GM11168 (cell line): ENCODE results near the gene THAP10.
"Not testable (repeated sequence)": the region's sequence is repeated elsewhere in the genome, so short reads cannot be mapped to it uniquely, and the experiment has no call there.

Source experiments
- in situ Hi-C: fragments of 300-500 bp; cut with MboI; formaldehyde crosslinking; loops from one replicate; pipeline ENCODE4 v1.12.0; 2022; ENCODE audit warnings: low sequenced_read_pairs; ENCODE audit not compliant: unreplicated experiment

The THAP10 gene

DNA sequence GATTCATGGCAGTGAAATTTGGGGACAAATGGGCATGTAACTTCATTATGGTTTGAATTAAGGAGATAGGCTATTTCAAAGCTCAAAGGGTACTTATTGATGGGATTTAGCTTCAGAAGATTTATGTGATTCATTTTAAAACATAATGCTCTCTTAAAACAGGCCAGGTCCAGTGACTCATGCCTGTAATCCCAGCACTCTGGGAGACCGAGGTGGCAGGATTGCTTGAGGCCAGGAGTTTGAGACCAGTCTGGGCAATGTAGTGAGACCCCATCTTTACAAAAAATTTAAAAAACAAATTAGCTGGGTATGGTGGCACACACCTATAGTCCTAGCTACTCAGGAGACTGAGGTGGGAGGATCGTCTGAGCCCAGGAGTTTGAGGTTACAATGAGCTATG, 11.5 kb downstream of the THAP10 start:
- in situ Hi-C loops, result no loop called here

DNA sequence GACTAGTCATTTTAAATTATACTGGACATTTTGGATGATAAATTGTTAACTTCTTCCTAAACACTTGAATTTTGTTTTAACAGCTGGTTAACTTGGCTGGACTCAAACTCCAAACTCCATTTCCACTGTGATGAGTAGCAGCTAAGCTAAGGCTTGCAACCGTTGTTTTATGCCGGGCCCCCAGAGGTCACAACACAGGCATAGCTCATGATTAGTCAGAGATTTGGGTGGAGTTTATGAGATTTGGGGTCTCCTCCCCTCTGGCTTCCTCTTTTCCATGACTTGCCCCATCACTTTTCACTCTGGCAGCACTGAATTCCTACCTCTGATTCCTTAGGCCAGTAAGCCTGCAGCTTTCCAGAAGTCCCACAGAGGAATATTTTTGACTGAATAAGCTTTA, 12.8 kb downstream of the THAP10 start:
- in situ Hi-C loops, result no loop called here

DNA sequence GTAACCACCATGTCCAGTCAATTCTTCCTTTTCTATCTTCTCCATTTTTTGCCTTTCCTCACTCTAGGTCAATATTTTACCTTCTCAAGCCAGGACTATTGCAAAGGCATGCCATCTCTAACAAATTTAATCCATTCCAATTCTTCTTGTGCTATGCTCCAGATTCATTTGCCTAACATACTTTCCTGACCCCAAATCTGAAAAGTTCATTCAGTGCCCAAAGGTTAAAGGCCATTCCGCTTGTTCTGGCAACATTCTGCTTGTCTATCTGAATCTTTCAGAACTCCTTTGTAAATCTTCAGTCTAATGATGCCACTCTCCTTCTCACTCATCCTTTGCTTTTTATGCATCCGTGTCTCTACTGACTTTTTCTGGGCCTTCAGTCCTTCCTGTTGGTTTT, 15.6 kb downstream of the THAP10 start:
- in situ Hi-C loops, result no loop called here

DNA sequence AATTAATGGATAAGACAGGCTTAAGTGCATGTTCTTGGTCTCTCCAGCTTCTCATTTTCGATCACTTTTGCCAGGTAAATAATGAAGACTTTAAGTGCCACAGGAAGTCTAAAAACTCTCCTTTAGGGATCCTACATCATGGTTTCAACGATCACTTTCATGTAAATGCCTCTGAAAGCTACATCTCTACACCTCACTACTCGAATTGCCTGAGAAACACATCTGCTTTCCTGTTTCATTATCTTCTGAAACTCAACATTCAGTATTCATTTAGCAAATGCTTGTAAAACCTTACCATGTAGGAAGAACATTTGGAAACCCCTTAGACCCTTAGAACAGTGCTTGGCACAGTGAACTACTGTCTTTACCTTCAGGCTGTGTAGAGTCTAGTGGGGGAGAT, 16.2 kb downstream of the THAP10 start:
- in situ Hi-C loops, result no loop called here

DNA sequence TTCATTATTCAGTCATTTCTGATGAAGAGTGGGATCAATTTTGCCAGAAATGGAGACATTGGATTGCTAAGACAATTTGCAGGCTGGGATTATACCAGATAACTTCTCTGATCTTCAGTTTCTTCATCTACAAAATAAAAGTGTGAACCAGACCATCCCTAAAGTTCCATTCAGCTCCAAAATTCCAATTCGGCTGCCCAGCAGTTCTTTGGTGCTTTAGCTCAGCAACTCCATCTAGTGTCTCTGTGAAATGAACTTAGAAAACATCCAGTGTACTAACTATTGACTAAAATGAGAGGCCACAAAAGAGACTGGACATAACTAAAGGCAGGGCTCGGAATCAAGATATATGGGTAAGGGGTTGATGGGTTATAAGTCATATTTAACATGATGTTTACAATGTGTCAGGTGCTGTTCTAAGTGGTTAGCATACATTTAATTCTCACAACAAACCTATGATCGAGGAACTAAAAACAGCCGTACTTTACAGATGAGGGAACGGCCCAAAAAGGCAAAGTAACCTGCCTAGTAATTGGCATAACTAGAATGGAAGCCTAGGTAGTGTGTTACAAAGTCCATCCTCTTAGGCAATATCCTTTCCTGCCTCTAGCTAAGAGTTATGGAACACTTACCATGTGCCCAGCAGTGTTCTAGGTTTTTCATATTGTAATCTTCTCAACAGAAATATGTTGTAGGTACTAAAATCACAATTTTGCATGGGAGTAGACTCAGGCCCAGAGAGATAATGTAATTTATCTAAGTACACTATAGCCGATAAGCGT, 17.0 kb downstream of the THAP10 start:
- in situ Hi-C loops, result no loop called here

DNA sequence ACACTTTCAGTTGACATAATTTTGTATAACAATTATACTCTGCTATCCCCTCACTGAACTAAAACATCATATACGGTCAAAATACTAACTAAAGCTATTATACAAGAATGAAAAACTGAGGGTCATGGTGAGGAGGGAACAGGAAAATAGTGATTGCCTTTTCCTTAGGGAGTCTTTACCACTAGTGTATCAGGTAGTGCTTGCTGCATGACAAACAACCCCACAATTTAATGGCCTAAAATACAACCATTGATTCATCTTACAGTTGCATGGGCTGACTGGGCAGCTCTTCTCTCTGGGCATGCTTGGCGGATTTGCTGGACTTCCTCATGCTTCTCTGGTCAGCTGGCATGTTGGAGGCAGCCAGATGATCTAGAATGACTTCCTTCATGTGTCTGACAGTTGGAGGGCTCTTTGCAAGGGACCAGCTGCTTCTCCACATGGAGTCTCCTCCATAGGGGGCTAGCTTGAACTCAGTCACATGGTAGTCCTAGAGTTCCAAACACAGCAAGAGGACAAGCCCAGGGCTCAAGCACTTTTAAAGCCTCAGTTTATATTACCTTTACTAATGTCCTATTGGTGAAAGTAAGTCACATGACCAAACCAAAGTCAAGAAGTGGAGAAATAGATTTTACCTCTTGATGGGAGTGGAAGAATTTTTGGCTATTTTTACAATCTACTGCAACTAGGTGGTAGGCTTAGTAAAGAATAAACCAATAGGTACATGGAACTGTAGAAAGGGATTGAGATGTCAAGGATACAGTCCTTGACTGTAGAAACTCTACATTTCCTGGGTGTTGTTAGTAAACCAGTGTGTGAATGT, 18.8 kb downstream of the THAP10 start:
- in situ Hi-C loops, result no loop called here

DNA sequence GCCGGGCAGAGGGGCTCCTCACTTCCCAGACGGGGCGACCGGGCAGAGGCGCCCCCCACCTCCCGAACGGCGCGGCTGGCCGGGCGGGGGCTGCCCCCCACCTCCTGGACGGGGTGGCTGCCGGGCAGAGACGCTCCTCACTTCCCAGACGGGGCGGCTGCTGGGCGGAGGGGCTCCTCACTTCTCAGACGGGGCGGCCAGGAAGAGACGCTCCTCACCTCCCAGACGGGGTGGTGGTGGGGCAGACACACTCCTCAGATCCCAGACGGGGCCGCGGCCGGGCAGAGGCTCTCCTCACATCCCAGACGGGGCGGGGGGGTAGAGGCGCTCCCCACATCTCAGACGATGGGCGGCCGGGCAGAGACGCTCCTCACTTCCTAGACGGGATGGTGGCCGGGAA, 20.7 kb downstream of the THAP10 start:
- in situ Hi-C loops, result not testable (repeated sequence)

DNA sequence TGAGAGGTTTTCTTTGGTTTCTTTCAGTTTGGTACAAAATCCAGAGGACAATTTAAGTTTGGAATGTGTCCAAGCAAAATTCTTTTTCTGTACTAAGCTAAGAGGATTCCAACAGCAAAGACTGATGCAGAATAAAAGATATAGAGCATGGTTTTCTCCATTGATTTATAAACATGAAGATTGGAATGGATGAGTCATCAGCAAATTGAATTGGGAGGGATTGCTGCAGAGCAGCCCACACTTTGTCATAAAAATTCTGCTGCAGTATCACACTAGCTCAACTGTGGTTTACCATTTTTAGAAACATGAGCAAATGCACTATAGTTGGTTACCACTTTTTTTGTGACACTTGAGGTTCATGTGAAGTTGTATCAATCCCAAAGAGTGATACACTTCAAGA, 22.2 kb downstream of the THAP10 start:
- in situ Hi-C loops, result no loop called here

DNA sequence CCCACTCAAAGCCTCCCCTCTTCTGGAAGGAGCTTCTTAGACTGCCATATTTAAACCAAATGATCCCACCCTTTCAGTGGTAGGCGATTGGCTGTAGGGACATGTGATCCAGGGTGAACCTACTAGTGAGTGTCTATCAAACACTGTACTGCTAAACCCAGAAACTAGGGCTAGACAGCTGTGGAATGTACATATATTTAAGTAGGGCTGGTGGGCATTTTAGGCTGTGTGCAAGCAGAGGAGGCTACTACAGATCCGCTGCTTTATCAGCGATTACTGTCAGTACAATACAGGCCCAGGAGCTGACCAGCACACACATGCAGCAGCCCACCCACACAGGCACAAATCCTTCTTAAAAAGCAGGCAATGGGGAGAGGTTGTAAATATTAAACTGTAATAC, 22.9 kb downstream of the THAP10 start:
- in situ Hi-C loops, result no loop called here

DNA sequence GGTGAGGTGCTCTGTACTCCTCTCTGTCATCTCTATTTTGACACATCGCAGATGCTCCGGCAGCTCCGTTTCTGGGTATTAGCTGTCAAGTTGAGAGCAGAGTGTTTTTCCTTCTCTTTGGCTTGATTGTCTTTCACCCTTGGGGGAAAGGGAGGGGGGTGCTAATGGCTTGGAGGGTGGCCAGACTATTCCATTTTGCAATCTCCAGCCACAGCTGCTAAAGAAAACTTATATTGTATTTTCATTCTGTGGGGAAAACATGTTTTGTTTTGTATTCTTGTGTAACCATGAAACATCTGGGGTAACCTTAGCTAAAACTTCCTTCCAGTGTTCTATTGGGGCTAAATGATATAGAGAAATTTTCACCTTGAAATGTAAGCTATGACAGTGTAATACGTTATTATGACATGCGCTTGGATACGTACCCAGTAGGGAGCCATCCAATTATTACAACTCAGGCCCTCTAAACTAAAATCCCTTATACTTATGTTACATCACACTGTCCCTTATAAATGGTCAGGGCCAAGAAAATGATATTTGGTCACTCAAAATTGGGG, 24.2 kb downstream of the THAP10 start:
- in situ Hi-C loops, result no loop called here

DNA sequence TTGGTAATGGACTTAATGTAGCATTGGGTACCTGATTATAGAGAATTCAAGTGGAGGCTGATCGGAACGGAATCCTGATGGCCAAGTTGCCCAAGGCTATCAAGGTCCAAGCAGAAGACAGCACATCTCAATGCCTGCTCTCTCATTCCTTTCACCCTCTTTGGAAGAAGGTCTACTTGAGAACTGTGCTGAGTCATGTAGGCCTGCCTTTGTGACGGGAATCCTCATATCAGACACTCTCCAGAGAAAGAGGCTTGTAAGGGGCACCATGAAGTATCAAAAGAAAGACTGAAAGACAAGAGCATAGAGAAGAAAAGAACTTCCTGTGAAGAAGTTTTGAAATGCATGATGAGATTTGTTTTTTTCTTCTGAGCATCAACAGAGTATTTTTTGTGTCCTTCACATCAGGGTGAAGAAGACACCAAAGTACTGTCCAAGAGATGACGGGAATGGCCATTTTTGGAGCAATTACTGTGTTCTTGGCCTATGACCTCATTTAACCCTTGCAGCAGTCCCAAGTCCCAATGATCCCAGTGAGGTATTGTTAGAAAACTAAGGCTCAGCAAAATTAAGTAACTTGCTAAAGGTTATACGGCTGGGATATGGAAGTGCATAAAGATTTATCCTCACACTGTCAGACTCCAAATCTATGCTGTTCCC, 25.1 kb downstream of the THAP10 start:
- in situ Hi-C loops, result no loop called here

DNA sequence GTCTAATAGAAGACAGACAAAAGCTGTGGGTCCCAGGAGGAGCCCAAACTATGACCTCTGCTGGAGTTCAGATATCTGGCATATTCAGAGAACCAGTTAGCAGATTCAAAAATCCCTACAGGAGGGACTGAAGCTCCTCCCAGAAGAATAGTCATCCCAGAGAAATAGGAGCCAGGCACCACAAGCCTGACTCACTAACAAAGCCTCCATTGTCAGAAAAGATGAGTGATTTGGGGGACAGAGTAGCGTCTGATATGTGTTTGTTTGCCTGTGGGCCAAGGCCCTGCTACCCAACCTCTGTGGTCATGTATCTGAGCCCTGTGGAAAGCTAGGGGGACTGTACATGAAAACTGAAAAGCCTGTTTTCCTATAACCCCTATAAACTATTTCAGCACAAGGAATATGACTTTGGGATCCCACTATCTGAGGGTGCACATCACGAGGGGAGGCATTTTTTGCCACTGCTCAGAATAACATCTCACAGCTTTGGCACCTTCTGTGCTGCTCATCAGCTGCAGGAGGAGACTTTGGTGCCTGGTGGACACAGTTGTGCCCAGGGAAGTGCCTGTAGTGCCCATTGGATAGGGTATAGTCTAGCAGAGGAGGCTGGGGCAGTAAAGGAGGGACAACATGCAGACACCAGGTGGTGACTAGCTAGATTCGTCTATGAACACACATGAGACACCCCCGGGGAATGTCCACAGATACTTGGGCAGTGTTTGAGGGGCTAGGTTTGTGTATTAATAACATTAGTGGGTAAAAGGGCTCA, 28.6 kb downstream of the THAP10 start:
- in situ Hi-C loops, result no loop called here

DNA sequence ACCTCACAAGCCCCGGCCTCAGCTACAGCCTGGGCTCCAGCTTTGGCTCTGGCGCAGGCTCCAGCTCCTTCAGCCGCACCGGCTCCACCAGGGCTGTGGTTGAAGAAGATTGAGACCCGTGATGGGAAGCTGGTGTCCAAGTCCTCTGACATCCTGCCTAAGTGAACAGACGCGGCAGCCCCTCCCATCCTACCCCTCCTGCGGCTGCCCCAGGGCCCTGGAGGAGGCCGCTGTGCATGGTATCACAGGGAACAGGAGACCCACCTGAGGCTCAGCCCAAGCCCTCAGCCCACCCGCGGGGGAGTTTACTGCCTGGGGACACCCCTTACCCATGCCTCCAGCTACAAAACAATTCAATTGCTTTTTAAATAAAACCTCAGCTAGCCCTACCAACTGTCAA, 32.2 kb downstream of the THAP10 start:
- in situ Hi-C loops, result no loop called here

DNA sequence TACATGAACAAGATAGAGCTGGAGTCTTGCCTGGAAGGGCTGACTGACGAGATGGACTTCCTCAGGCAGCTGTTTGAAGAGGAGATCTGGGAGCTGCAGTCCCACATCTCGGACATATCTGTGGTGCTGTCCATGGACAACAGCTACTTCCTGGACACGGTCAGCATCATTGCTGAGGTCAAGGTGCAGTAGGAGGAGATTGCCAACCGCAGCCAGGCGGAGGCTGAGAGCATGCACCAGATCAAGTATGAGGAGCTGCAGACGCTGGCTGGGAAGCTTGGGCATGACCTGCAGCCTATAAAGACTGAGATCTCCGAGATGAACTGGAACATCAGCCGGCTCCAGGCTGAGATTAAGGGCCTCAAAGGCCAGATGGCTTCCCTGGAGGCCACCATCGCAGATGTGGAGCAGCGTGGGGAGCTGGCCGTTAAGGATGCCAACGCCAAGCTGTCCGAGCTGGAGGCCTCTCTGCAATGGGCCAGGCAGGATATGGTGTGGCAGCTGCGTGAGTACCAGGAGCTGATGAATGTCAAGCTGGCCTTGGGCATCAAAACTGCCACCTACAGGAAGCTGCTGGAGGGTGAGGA, 32.8 kb downstream of the THAP10 start:
- in situ Hi-C loops, result no loop called here

DNA sequence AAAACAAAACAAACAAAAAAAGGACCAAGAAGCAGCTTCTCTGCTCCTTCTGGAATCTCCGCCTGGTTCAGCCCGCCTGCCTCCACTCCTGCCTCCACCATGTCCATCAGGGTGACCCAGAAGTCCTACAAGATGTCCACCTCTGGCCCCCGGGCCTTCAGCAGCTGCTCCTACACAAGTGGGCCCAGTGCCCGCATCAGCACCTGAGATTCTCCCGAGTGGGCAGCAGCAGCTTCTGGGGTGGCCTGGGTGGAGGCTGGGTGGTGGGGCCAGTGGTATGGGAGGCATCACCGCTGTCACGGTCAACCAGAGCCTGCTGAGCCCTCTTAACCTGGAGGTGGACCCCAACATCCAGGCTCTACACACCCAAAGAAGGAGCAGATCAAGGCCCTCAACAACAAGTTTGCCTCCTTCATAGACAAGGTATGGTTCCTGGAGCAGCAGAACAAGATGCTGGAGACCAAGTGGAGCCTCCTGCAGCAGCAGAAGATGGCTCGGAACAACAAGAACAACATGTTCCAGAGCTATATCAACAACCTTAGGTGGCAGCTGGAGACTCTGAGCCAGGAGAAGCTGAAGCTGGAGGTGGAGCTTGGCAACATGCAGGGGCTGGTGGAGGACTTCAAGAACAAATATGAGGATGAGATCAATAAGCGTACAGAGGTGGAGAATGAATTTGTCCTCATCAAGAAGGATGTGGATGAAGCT, 33.5 kb downstream of the THAP10 start:
- in situ Hi-C loops, result not testable (repeated sequence)

DNA sequence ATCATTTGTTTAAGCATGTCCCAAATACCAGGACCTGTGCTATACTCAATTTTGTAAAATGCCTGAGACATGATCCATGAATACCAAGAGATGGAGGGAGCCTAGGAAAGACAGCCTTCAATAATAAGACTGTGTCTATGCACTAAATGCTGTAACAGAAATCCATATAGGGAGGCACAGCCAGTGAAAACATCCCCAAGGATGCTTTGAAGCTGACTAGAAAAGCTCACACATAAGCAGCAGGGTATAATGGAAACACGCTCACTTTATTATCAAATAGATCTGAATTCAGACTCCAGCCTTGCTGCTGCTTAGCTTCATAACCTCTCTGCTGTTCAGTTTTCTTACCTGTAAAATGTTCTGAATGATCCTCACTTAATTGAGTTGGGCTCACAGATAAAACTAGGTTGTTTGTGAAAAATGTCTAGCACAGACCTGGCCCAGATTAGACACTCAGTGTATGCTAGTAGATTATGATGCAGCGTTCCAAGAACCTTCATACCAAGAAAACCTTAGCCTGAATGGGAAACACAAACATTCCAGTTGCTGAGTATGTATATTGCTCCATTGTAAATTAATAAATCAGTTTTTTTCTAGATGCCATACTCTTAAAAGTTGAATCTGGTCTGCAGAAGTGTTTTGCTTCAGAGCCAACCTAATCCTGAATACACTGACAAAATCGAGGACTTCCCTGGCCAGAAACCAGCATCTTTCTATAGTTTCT, 34.5 kb downstream of the THAP10 start:
- in situ Hi-C loops, result no loop called here

DNA sequence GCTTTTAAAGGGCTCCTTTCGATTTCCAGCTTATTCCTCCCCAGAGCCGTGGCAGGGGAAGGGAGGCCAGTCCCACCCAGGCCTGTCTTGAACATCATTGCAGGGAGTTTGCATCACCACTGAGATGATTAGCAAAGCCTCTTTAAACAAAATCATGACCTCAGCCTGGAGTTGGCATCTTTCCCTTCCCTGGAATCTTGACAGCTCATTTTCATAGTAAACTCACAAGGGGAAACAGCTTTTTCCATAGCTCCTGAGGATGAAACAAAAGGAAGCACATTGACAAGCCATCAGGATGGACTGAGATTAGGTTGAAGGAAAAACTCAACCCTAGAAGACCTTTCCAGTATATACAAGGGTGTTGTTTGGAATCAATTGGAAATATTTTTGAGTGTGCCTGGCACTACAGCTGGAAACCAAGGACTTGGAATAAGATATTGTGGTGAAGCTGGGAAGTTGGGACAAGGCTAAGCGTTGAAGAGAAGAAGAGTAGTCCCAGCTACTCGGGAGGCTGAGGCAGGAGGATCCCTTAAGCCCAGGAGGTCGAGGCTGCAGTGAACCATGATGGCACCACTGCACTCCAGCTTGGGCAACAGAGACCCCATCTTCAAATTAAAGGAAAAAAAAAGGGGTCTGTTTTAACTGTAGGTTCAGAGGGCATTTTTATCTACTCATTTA, 35.2 kb downstream of the THAP10 start:
- in situ Hi-C loops, result no loop called here
